HL-60 (cell line): ENCODE measurements around the gene ERCC8.

ENCODE experiments used
- CTCF ChIP-seq: IDR thresholded peaks from one replicate; pipeline ENCODE4 v1.5.1; 2011; ENCODE audit warnings: low read length, control low read depth, inconsistent platforms; ENCODE audit not compliant: insufficient read depth
- GABPA ChIP-seq: IDR thresholded peaks from 2 replicates; pipeline ENCODE4 v1.6.1; 2012; ENCODE audit warnings: low read depth
- POLR2AphosphoS5 ChIP-seq: IDR thresholded peaks from 2 replicates; pipeline ENCODE4 v1.6.1; 2012; ENCODE audit warnings: low read depth
- REST ChIP-seq: IDR thresholded peaks from 2 replicates; pipeline ENCODE4 v1.6.1; 2012; ENCODE audit warnings: low read depth; ENCODE audit not compliant: insufficient replicate concordance
- SPI1 ChIP-seq: IDR thresholded peaks from 2 replicates; pipeline ENCODE4 v1.6.1; 2012; ENCODE audit warnings: low read depth, mild to moderate bottlenecking, borderline replicate concordance

DNA sequence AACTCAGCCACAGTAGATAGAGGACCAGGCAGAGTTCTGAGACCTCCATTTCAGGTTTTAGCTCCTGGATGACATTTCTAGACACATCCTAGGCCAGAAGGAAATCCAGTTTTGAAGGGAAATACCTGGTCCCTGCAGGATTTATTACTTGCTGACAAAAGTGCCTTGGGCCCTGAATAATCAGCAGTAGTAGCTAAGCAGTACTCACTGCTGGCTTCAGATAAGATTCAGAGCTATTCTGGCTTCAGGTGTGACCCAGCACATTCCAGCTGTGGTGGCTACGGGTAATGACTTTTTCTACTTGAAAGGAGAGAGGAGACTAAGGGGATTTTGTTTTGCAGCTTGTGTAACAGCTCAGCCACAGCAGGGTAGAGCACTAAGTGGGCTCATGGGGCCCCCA is 34.1 kb upstream of the ERCC8 start:
- TF ChIP-seq CTCF = no peak
- TF ChIP-seq GABPA = no peak
- TF ChIP-seq REST = no peak
- no peak for TF ChIP-seq POLR2AphosphoS5
- no peak for TF ChIP-seq SPI1
